ENCODE data around the gene DNAJC5G. TPM values are rescaled to one million over a fixed set of nuclear protein-coding genes. Genes with fewer than 3 reads are reported as not detected.
"Not testable (repeated sequence)": the region's sequence is repeated elsewhere in the genome, so short reads cannot be mapped to it uniquely, and the experiment has no call there.

DNAJC5G gene
- total RNA-seq, 2 experiments from 2014 or later: 0.19 TPM; not detected in 1

DNA sequence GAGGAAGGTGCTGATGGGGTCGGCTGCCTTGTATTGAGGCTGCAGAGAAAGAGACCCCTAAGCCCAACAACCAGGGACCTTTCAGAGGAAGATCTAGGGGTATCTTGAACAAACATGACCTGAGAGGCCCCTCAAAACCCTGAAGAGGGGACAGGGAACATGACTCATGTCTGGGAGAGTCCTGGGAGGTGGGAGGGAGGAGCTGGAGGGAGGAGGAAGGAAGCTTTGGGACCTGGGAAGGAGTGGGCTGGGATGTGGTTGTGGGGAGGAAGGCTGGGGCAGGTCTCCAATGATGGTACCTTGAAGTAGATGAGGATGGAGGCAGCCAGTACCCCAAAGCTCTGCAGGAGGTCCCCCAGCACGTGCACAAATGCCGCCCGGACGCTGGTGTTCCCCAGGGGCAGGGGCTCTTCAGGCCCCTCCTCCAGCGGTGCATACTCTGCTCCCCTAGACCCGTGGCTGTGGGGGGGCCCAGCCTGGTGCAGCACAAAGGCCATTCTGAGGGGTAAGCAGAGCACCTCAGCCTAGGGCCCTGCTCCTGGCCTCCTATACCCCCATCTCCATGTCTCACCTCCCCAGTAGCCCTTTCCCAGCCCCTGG lies 18.3 kb upstream of the DNAJC5G start:
- ChIA-PET POLR2A (no interaction called here), CTCF (interaction anchor here (1.4 kb wide), 1 partner anchor 47 kb away, joined by 6 read pairs; no protein-coding TSS in a partner anchor)
- DNase-seq: no peak
- no peak overlapping the region for H3K27ac Mint-ChIP-seq
- intact Hi-C loops (cut with micrococcal nuclease): no loop called here
- H3K4me3 Mint-ChIP-seq: no peak overlapping the region
- H3K4me1 Mint-ChIP-seq (ENCODE audit: low read depth): peaks cover 6% of the 10 kb centered on the region
- H3K9me3 Mint-ChIP-seq: no peaks in the 10 kb centered on the region
- peaks cover 43% of the 10 kb centered on the region for H3K27me3 Mint-ChIP-seq
- no peaks in the 10 kb centered on the region for H3K36me3 Mint-ChIP-seq

DNA sequence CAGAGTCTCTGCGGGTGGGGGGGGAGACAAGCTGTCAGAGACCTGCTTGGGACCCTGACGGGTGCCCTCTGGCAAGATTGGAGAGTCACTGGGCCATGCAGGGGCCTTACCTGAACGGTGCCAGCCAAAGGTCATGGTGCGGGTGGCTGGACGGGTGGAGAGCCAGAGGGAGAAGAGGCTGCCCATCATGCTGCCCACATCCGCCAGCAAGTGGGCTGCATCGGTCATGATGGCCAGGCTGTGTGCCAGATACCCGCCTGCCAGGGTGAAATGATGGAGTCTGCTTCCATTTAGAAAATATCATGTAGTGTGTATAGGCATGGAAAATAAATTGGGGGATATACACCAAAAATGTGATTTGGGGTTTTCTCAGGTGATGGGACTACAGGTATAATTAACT lies 17.2 kb upstream of the DNAJC5G start:
- peaks cover 7% of the 10 kb centered on the region for H3K4me1 Mint-ChIP-seq (ENCODE audit: low read depth)
- intact Hi-C loops (cut with micrococcal nuclease): no loop called here
- H3K4me3 Mint-ChIP-seq: no peak overlapping the region
- peaks cover 43% of the 10 kb centered on the region for H3K27me3 Mint-ChIP-seq
- no peaks in the 10 kb centered on the region for H3K36me3 Mint-ChIP-seq
- ChIA-PET POLR2A (no interaction called here), CTCF (interaction anchor here (1.4 to 1.7 kb wide), 2 partner anchors 22 to 45 kb away, joined by 6 to 7 read pairs; no protein-coding TSS in a partner anchor)
- no peak overlapping the region for H3K27ac Mint-ChIP-seq
- no peaks in the 10 kb centered on the region for H3K9me3 Mint-ChIP-seq
- no peak for DNase-seq

DNA sequence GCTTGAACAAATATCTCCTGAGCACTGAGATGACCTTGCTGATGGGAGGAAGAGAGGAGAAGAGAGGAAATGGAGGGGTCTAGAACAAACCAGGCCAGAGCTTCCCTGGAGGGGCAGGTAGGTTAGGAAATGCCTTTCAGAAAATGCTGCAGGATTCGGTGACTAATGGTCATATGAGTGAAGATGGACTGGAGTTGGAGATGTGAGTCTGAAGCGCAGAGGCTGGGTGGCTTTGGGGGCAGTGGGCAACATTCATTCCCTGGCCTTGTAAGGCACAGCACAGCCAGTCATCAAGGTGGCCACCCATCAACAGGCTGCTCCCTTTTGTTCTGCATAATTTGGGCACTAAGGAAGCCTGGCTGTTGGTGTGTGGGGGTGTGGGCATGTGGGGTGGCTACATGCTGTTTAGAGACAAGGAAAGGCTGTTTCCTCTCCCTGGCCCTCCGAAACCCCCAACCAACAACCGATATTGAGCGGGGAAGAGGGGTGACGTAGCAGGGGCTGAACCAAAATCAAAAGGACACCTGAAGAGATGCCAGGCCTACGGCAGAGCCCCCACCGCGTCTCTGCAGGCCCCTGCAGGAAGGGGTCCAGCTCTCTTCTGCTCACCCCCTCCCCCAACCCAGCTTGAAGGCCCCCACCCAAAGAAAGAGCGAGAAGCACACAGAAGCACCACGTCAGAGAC lies 13.8 kb upstream of the DNAJC5G start:
- Mint-ChIP-seq H3K4me3 (peak overlapping the region; percentile 38), H3K36me3 (no peaks in the 10 kb centered on the region), H3K27me3 (peaks cover 55% of the 10 kb centered on the region), H3K27ac (no peak overlapping the region), H3K9me3 (no peaks in the 10 kb centered on the region), H3K4me1 (ENCODE audit: low read depth) (peaks cover 23% of the 10 kb centered on the region)
- DNase-seq: no peak
- POLR2A ChIA-PET: no interaction called here
- intact Hi-C loops (cut with micrococcal nuclease): no loop called here
- CTCF ChIA-PET: interaction anchor here (7.9 kb wide), 1 partner anchor 19 kb away, joined by 94 read pairs; the partner anchor contains the start of gene TRIM54

DNA sequence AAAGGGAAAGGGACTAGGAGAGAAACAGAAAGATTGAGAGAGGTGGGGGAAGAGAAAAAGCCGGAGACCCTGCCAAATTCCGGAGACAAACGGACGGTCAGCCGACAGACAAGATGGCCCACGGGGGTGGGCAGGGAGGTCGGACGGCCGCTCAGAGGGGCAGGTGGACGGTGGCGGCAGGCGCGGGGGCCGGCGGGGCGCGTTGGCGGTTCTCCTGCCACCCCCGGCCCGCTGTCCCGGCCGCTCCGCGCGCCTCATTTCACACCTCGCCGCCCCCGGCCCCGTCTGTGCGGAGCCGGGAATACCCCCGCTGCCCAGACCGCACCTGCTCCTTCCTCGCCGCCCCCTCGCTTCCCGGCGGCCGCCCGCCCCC lies 13.3 kb upstream of the DNAJC5G start:
- peak overlapping the region; percentile 38 for H3K4me3 Mint-ChIP-seq
- H3K36me3 Mint-ChIP-seq: no peaks in the 10 kb centered on the region
- intact Hi-C loops (cut with micrococcal nuclease): loop anchor here (2.0 kb wide), 2 partner anchors 19 to 49 kb away; partner anchors contain the start of genes ATRAID and SLC5A6
- peaks cover 55% of the 10 kb centered on the region for H3K27me3 Mint-ChIP-seq
- DNase-seq: peak; percentile 18
- ChIA-PET CTCF (interaction anchor here (7.9 kb wide), 1 partner anchor 19 kb away, joined by 94 read pairs; the partner anchor contains the start of gene TRIM54), POLR2A (no interaction called here)
- H3K27ac Mint-ChIP-seq: no peak overlapping the region
- peaks cover 23% of the 10 kb centered on the region for H3K4me1 Mint-ChIP-seq (ENCODE audit: low read depth)
- H3K9me3 Mint-ChIP-seq: no peaks in the 10 kb centered on the region

DNA sequence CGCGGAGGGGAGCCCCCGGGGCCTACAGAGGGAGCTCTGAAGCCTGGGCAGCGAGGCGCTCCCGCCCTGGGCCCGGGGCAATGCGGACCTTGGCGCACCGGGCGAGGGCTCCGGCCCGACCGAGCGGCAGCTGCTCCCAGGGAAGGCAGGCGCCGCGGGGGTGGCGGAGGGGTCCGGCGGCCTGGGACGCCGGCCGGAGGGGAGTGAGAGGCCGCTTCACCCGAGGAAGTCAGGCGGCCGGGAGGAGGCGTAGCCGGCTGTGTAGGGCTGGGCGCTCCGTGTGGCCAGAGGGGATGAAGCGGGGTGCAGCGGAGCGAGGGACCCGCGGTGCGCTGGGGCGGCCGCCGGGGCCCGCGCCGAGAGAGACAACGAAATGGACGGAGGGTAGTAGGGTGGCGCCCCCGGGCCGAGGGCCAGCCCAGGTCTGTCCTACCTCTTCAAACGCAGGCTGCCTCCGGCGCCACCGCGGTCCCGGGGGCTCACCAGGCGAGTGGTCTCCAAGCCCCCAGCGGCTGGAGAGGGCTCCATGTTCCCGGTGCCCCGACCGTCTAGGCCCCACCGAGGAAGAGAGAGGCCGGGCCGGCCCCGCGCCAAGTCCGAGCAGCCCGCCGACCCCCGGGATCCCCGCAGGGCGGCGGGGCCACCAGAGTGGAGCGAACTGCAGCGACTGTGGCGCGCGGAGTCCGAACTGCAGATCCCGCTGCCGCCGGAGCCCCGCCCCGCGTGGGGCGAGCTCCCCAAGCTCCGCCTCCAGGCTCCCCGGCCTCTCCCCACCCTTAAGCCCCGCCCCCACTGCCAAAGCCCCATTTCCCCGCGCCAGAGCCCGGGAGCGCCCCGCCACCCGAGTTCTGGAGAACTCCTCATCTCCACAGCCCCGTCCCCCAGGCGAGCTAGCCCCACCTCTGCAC lies 12.6 kb upstream of the DNAJC5G start, which contains the start of gene SLC30A3:
SLC30A3 (minus strand) TSS at position 669 of the 908 bp plus-strand sequence; CDS start at position 528, 141 bp downstream.
- intact Hi-C loops (cut with micrococcal nuclease): loop anchor here (2.0 kb wide), 2 partner anchors 18 to 50 kb away; partner anchors contain the start of genes ATRAID and SLC5A6
- Mint-ChIP-seq H3K27ac (no peak within 1 kb of the TSS), H3K27me3 (peaks cover 51% of the 10 kb centered on the region), H3K4me3 (peak within 1 kb of the TSS; percentile 77), H3K4me1 (ENCODE audit: low read depth) (peaks cover 23% of the 10 kb centered on the region), H3K9me3 (no peaks in the 10 kb centered on the region), H3K36me3 (no peaks in the 10 kb centered on the region)
- DNase-seq: peak; percentile 80
- CTCF ChIA-PET: interaction anchor here (0.6 to 7.9 kb wide), 4 partner anchors 13 to 418 kb away, joined by 3 to 94 read pairs (median 4); partner anchors contain the start of gene TRIM54
- POLR2A ChIA-PET: interaction anchor here (0.5 kb wide), 1 partner anchor 17 kb away, joined by 3 read pairs; no protein-coding TSS in a partner anchor

DNA sequence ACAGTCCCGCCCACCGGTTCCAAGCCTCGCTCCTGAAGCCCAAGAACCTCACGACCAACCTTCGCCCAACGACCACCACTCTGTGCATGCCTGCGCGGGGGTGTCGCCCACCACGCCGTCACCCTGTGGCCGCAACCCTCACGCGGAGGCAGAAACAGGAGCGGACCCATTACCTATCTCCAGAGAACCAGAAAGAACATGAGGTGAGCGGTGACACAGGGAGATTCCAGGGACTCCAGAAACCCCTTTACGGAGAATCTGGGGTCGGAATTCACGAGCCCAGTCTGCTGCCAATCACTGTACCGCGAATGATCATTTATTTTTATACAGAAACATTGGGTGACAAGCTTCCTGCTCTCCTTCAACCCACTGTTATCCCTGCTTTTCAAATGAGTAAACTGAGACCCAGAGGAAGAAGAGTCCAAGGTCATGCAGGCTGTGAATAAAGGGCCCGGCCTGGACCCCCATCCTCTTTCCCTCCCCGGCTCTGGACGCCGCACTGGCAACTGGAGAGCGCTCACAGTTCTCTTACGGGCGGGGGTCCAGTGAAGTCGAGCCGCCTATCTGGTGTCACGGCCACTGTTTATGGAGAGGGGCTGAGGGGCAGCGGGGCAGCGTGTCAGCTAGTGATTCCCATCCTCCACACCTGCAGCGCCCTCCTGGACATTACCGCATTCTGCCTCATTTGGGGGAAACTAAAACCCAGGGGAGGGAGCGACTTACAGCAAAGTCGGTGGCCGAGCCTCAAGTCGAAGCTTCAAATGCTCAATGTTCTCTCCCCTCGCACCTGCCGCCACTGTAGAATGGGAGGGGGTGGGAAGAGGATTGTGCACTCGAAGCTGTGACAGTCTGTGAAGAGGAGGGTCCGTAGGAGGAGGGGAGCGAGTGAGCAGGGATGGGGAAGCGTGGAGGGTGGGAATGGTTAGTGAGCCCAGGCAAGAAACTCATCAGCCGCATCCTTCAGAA lies 11.7 kb upstream of the DNAJC5G start:
- CTCF ChIA-PET: interaction anchor here (0.6 to 7.9 kb wide), 7 partner anchors 12 to 417 kb away, joined by 3 to 94 read pairs (median 4); partner anchors contain the start of gene TRIM54
- Mint-ChIP-seq H3K9me3 (no peaks in the 10 kb centered on the region), H3K27me3 (peaks cover 45% of the 10 kb centered on the region), H3K36me3 (no peaks in the 10 kb centered on the region), H3K4me3 (peak overlapping the region; percentile 77), H3K27ac (no peak overlapping the region), H3K4me1 (ENCODE audit: low read depth) (peaks cover 23% of the 10 kb centered on the region)
- intact Hi-C loops (cut with micrococcal nuclease): loop anchor here (2.0 kb wide), 2 partner anchors 17 to 51 kb away; partner anchors contain the start of genes ATRAID and SLC5A6
- POLR2A ChIA-PET: interaction anchor here (0.5 kb wide), 1 partner anchor 16 kb away, joined by 3 read pairs; no protein-coding TSS in a partner anchor
- DNase-seq: no peak

DNA sequence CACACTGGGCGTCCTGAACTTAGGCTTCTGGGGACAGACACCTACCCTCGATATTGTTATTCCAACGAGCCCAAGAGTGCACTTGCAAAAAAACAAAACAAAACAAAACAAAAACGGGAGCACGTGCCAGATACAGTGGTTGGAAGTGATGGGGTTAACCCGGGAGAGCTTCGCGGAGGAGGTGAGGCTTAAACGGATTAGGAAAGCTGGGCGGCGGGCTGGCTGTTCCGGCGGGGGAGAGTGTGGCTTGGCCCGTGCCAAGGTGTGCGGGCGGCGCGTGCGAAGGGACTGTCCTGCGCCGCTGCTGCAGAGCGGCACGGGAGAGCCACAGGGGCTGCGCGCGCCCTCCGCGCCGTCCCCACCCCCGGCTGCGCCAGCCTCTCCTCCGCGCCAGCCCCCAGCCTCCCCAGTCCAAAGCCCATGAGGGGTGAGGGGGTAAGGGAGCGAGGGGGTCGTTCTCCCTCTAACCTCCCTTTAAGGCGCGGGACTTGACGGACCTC lies 10.9 kb upstream of the DNAJC5G start:
- ChIA-PET POLR2A (interaction anchor here (0.8 kb wide), 1 partner anchor 35 kb away, joined by 3 read pairs; no protein-coding TSS in a partner anchor), CTCF (interaction anchor here (0.6 to 7.9 kb wide), 9 partner anchors 13 to 168 kb away, joined by 3 to 94 read pairs (median 3); partner anchors contain the start of gene TRIM54)
- H3K27me3 Mint-ChIP-seq: peaks cover 42% of the 10 kb centered on the region
- intact Hi-C loops (cut with micrococcal nuclease): no loop called here
- no peak overlapping the region for H3K27ac Mint-ChIP-seq
- DNase-seq: peak; percentile 28
- H3K9me3 Mint-ChIP-seq: no peaks in the 10 kb centered on the region
- H3K4me1 Mint-ChIP-seq (ENCODE audit: low read depth): peaks cover 23% of the 10 kb centered on the region
- peak overlapping the region; percentile 72 for H3K4me3 Mint-ChIP-seq
- no peaks in the 10 kb centered on the region for H3K36me3 Mint-ChIP-seq

DNA sequence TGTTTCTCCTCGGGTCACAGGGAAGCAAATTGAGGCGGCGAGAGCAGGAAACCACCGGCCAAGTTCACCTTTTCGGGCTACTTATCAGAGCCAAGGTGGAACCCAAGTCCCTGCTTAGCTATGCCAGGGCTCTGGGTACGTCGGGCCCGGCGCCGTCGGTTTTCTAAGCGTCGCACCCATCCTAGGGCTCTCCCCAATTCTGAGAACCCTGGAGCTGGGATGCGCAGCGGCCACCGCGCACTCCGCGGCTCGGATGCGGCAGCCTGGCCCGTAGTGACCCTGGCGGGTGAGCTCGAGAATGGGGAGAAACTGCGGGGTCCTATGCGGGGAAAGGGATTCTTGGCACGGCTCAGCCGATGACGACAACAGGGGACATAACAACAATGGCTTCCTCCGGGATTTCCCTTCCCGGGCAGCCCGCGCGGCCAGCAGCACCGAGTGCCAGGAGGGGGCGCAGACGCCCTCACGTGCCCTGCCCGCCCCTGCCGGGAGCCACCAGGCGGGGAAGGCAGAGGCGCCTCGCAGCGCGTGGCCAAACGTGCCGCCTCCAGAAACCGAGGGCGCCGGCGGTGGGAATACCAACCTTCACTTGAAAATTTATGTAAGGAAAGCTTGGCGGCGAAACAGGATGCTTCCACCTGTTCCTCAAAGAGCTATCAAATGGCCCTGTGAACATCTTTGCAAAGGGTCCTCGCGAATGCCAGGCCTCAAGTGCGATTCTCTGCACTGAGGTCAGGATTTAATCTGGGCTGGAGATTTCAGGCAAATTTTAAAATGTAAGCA lies 10.3 kb upstream of the DNAJC5G start:
- Mint-ChIP-seq H3K27ac (no peak overlapping the region), H3K9me3 (no peaks in the 10 kb centered on the region), H3K27me3 (peaks cover 42% of the 10 kb centered on the region), H3K4me1 (ENCODE audit: low read depth) (peaks cover 23% of the 10 kb centered on the region), H3K36me3 (no peaks in the 10 kb centered on the region), H3K4me3 (peak overlapping the region; percentile 72)
- POLR2A ChIA-PET: interaction anchor here (0.8 kb wide), 1 partner anchor 35 kb away, joined by 3 read pairs; no protein-coding TSS in a partner anchor
- intact Hi-C loops (cut with micrococcal nuclease): no loop called here
- CTCF ChIA-PET: interaction anchor here (0.6 to 7.9 kb wide), 15 partner anchors 14 to 303 kb away, joined by 3 to 94 read pairs (median 4); partner anchors contain the start of gene TRIM54
- DNase-seq: peak; percentile 82

DNA sequence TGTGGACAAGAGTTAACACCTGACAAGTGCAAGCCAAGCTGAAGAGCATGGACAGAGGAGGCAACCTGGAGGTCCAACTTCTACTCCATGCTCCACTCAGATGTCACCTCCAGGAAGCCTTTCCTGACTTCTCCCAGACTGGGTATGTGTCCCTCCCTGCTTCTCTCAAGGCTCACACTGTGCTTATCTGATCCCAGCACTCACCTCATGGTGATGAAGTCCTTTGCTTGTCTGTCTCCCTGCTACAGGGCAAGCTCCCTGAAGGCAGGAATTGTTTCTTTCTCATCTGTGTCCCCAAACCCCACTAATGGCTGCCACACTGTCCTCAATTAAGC lies 9.7 kb upstream of the DNAJC5G start:
- Mint-ChIP-seq H3K27me3 (peaks cover 39% of the 10 kb centered on the region), H3K9me3 (no peaks in the 10 kb centered on the region), H3K27ac (no peak overlapping the region), H3K4me3 (peak overlapping the region; percentile 9), H3K36me3 (no peaks in the 10 kb centered on the region), H3K4me1 (ENCODE audit: low read depth) (peaks cover 23% of the 10 kb centered on the region)
- ChIA-PET CTCF (interaction anchor here (0.8 to 7.9 kb wide), 11 partner anchors 15 to 304 kb away, joined by 3 to 94 read pairs (median 4); partner anchors contain the start of gene TRIM54), POLR2A (no interaction called here)
- intact Hi-C loops (cut with micrococcal nuclease): no loop called here
- no peak for DNase-seq

DNA sequence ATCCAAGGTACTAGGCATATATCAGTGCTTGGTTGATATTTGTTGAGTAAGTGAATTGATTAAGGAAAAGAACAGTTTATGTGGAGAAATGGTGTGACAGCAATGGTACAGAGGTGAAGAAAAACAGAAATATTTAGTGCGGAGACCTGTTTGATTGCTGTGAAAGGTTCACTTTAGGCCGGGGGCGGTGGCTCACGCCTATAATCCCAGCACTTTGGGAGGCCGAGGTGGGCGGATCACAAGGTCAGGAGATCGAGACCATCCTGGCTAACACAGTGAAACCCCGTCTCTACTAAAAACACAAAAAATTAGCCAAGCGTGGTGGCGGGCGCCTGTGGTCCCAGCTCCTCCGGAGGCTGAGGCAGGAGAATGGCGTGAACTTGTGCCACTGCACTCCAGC lies 6.9 kb upstream of the DNAJC5G start:
- H3K9me3 Mint-ChIP-seq; H3K36me3 Mint-ChIP-seq; H3K27ac Mint-ChIP-seq; intact Hi-C loops (cut with micrococcal nuclease); DNase-seq; H3K4me3 Mint-ChIP-seq; POLR2A ChIA-PET: not testable (repeated sequence)
- CTCF ChIA-PET: interaction anchor here (7.9 kb wide), 1 partner anchor 12 kb away, joined by 94 read pairs; the partner anchor contains the start of gene TRIM54
- Mint-ChIP-seq H3K27me3 (peaks cover 23% of the 10 kb centered on the region), H3K4me1 (ENCODE audit: low read depth) (peaks cover 14% of the 10 kb centered on the region)
